GM23338 (cell line): ENCODE results near the gene ANXA3. TPM values are rescaled to one million over a fixed set of nuclear protein-coding genes. Genes with fewer than 3 reads are reported as not detected.

Source experiments
- ATAC-seq: fragments of 200-7000 bp; cut with Tn5 transposase; 3 replicates; pipeline ENCODE4 v1.9.1; 2020
- DNase-seq: peaks from one replicate; pipeline ENCODE4 v3.0.0-alpha.2; 2015; ENCODE audit warnings: low spot score
- H2AFZ ChIP-seq: fragments of 200-600 bp; sonication (generic); 2 replicates; pipeline ENCODE4 v1.8.0; 2016; ENCODE audit warnings: antibody characterized with exemption, mild to moderate bottlenecking, moderate library complexity
- H3F3A ChIP-seq: fragments of 200-600 bp; sonication (generic); replicated peaks from 2 replicates; pipeline ENCODE4 v1.8.0; 2017; ENCODE audit warnings: antibody characterized with exemption, mixed run types, low read depth
- H3K27ac ChIP-seq: fragments of 200-600 bp; sonication (generic); 2 replicates; pipeline ENCODE4 v1.6.1; 2016; ENCODE audit warnings: low read depth
- H3K27me3 ChIP-seq: fragments of 200-600 bp; sonication (generic); 2 replicates; pipeline ENCODE4 v1.8.0; 2016; ENCODE audit warnings: mild to moderate bottlenecking, mixed run types, moderate library complexity; ENCODE audit not compliant: insufficient read depth
- H3K36me3 ChIP-seq: fragments of 200-600 bp; sonication (generic); 2 replicates; pipeline ENCODE4 v1.8.0; 2016; ENCODE audit warnings: mild to moderate bottlenecking; ENCODE audit not compliant: insufficient read depth
- H3K4me1 ChIP-seq: fragments of 200-600 bp; sonication (generic); 2 replicates; pipeline ENCODE4 v1.8.0; 2016; ENCODE audit warnings: mild to moderate bottlenecking, moderate library complexity; ENCODE audit not compliant: insufficient read depth
- H3K4me2 ChIP-seq: fragments of 200-600 bp; sonication (generic); 2 replicates; pipeline ENCODE4 v1.7.1; 2017; ENCODE audit warnings: mixed run types
- H3K4me3 ChIP-seq: fragments of 200-600 bp; sonication (generic); 2 replicates; pipeline ENCODE4 v1.6.1; 2016; ENCODE audit warnings: mixed run types
- H3K79me2 ChIP-seq: fragments of 200-600 bp; sonication (generic); replicated peaks from 2 replicates; pipeline ENCODE4 v1.8.0; 2017; ENCODE audit warnings: mild to moderate bottlenecking; ENCODE audit not compliant: insufficient read depth
- H3K9me2 ChIP-seq: fragments of 200-600 bp; sonication (generic); 2 replicates; pipeline ENCODE4 v1.8.0; 2017; ENCODE audit not compliant: insufficient read depth
- H4K20me1 ChIP-seq: fragments of 200-600 bp; sonication (generic); replicated peaks from 2 replicates; pipeline ENCODE4 v1.8.0; 2017; ENCODE audit warnings: mild to moderate bottlenecking; ENCODE audit not compliant: insufficient read depth
- H3K27ac Mint-ChIP-seq: 2 replicates; pipeline ENCODE4 v1.8.0; 2020; ENCODE audit warnings: inconsistent platforms, mild to moderate bottlenecking, moderate library complexity, mixed read lengths
- H3K27me3 Mint-ChIP-seq: 3 replicates; pipeline ENCODE4 v1.8.0; 2022; ENCODE audit warnings: low read depth, mild to moderate bottlenecking, moderate library complexity, mixed read lengths, inconsistent platforms; ENCODE audit not compliant: insufficient read depth, poor library complexity
- H3K36me3 Mint-ChIP-seq: 3 replicates; pipeline ENCODE4 v1.8.0; 2021; ENCODE audit warnings: low read depth, mild to moderate bottlenecking, inconsistent platforms, moderate library complexity, mixed read lengths
- H3K4me1 Mint-ChIP-seq: 3 replicates; pipeline ENCODE4 v1.8.0; 2020; ENCODE audit warnings: mild to moderate bottlenecking, inconsistent platforms, mixed read lengths
- H3K4me3 Mint-ChIP-seq: 3 replicates; pipeline ENCODE4 v1.8.0; 2021; ENCODE audit warnings: moderate library complexity, mild to moderate bottlenecking, inconsistent platforms, mixed read lengths
- H3K9me3 Mint-ChIP-seq: 3 replicates; pipeline ENCODE4 v1.8.0; 2020; ENCODE audit warnings: moderate library complexity, mild to moderate bottlenecking, inconsistent platforms, mixed read lengths
- CREB1 ChIP-seq: fragments of 250-450 bp; sonication (Bioruptor Pico); IDR thresholded peaks from 2 replicates; pipeline ENCODE4 v1.5.0; 2020; ENCODE audit warnings: low read depth, mild to moderate bottlenecking, moderate library complexity
- CTCF ChIP-seq, 2 experiments: fragments of 200-600 bp in 1 of 2; sonication (generic) in 1 of 2; conservative IDR thresholded peaks; 2 replicates each; pipeline versions ENCODE4 v1.5.1 to v1.6.1; 2016 to 2017; ENCODE audit warnings: antibody characterized with exemption in 2 of 2, low read depth in 2 of 2, mild to moderate bottlenecking in 2 of 2, moderate library complexity in 1 of 2
- ETS1 ChIP-seq: IDR thresholded peaks from 2 replicates; pipeline ENCODE4 v1.6.1; 2016; ENCODE audit warnings: antibody characterized with exemption
- EZH2 ChIP-seq: fragments of 200-600 bp; sonication (generic); IDR thresholded peaks from one replicate; pipeline ENCODE4 v1.8.0; 2017; ENCODE audit warnings: antibody characterized with exemption, mild to moderate bottlenecking, low read depth; ENCODE audit not compliant: unreplicated experiment
- EZH2phosphoT487 ChIP-seq: fragments of 200-600 bp; sonication (generic); IDR thresholded peaks from one replicate; pipeline ENCODE4 v1.8.1; 2018; ENCODE audit warnings: antibody characterized with exemption; ENCODE audit not compliant: unreplicated experiment
- NANOG ChIP-seq: IDR thresholded peaks from 2 replicates; pipeline ENCODE4 v1.6.1; 2016; ENCODE audit warnings: antibody characterized with exemption, borderline replicate concordance
- REST ChIP-seq: IDR thresholded peaks from one replicate; pipeline ENCODE4 v1.6.1; 2018; ENCODE audit warnings: antibody characterized with exemption; ENCODE audit not compliant: unreplicated experiment
- STAT1 ChIP-seq: IDR thresholded peaks from one replicate; pipeline ENCODE4 v1.6.1; 2016; ENCODE audit warnings: antibody characterized with exemption; ENCODE audit not compliant: unreplicated experiment
- ZNF114 ChIP-seq: fragments of 250-450 bp; sonication (Bioruptor Pico); IDR thresholded peaks from 2 replicates; pipeline ENCODE4 v1.5.0; 2020; ENCODE audit warnings: mild to moderate bottlenecking, moderate library complexity
- polyA plus RNA-seq: library from polyadenylated mRNA; unstranded; fragments of >200 nt; fragmentation: Nextera tagmentation; extraction: Ambion mirVana; gene quantifications from 2 replicates; pipeline ENCODE4 v1.2.1, GENCODE V29; 2016
- total RNA-seq: library from RNA; depleted of rRNA; stranded (reverse); fragments of >200 nt; shearing (Covaris generic); gene quantifications from 2 replicates; pipeline ENCODE4 v1.2.3, GENCODE V29; 2014

The ANXA3 gene
- total and polyA plus RNA-seq, 2 experiments from 2014 or later = 20.3 to 31.5 TPM

GRCh38 chr4:78510681-78511080, 40.9 kb upstream of the ANXA3 start (continued):
- TF ChIP-seq REST (no peak), EZH2 (no peak), EZH2phosphoT487 (no peak), ETS1 (no peak), ZNF114 (CRISPR knock-in tag) (no peak)

- H3K27ac Mint-ChIP-seq = no peak overlapping the region
- no peak overlapping the region for H3K27ac ChIP-seq
- H3K4me1 ChIP-seq = no peaks in the 10 kb centered on the region
- TF ChIP-seq ETS1 (no peak), ZNF114 (CRISPR knock-in tag) (no peak), CREB1 (CRISPR knock-in tag) (no peak), NANOG (no peak), CTCF (conservative IDR thresholded peaks at IDR 0.05; ENCODE audit: low read depth in 2 of 2) (no peak), REST (no peak), STAT1 (no peak)
These were observed 39.1 kb upstream of the ANXA3 start for GRCh38 chr4:78512357-78512920.

More at GRCh38 chr4:78512357-78512920, 39.1 kb upstream of the ANXA3 start:
- Histone ChIP-seq H2AFZ (no peak overlapping the region), H3K27me3 (no peaks in the 10 kb centered on the region), H4K20me1 (peaks cover 3% of the 10 kb centered on the region; the same call in 1 of the 2 replicates), H3K36me3 (peaks cover 21% of the 10 kb centered on the region), H3K9me2 (no peaks in the 10 kb centered on the region), H3K79me2 (no peaks in the 10 kb centered on the region), H3K4me2 (no peak overlapping the region), H3F3A (no peaks in the 10 kb centered on the region), H3K4me3 (no peak overlapping the region)
- Mint-ChIP-seq H3K36me3 (peaks cover 23% of the 10 kb centered on the region), H3K4me3 (no peak overlapping the region), H3K9me3 (no peaks in the 10 kb centered on the region), H3K27me3 (peaks cover 2% of the 10 kb centered on the region), H3K4me1 (no peaks in the 10 kb centered on the region)
- DNase-seq (no peak), ATAC-seq (no peak)
